K562 (cell line): ENCODE measurements around the gene NDUFAF3. TPM values are rescaled to one million over a fixed set of nuclear protein-coding genes. Genes with fewer than 3 reads are reported as not detected.
A peak's percentile ranks its signal among the peaks of the same experiment; 100 is the strongest.

ENCODE experiments used
- ARID3B ChIP-seq: fragments of 250-450 bp; sonication (Bioruptor Pico); IDR thresholded peaks from 2 replicates; pipeline ENCODE4 v1.4.0; 2020; ENCODE audit warnings: borderline replicate concordance
- CHD4 ChIP-seq: fragments of 200-600 bp; sonication (generic); IDR thresholded peaks from 3 replicates; pipeline ENCODE4 v1.6.1; 2012; ENCODE audit warnings: low read depth, mild to moderate bottlenecking, mixed read lengths, low read length, inconsistent platforms; ENCODE audit not compliant: insufficient read depth, insufficient replicate concordance, poor library complexity, severe bottlenecking
- CTCF ChIP-seq, 3 experiments: IDR thresholded peaks in 2 of 3; conservative IDR thresholded peaks in 1 of 3; 2 replicates each; pipeline ENCODE4 v1.5.1; 2011 to 2012; ENCODE audit warnings: low read length in 3 of 3, mild to moderate bottlenecking in 3 of 3, control low read depth in 2 of 3, improper control_type of control experiment in 1 of 3, inconsistent platforms in 1 of 3, low read depth in 1 of 3, mixed read lengths in 1 of 3, moderate library complexity in 1 of 3; ENCODE audit not compliant: insufficient read depth in 2 of 3
- GABPB1 ChIP-seq: sonication (generic); formaldehyde crosslinking; IDR thresholded peaks from 2 replicates; pipeline ENCODE4 v1.8.0; 2022; ENCODE audit warnings: mild to moderate bottlenecking, missing genetic modification reagents
- HDAC1 ChIP-seq, 2 experiments: fragments of 450-650 bp; IDR thresholded peaks; 2 replicates each; pipeline ENCODE4 v1.6.1; 2016 to 2017; ENCODE audit warnings: inconsistent platforms in 1 of 2, mild to moderate bottlenecking in 1 of 2, moderate library complexity in 1 of 2
- NFIX ChIP-seq: fragments of 250-450 bp; sonication (Bioruptor Pico); IDR thresholded peaks from 2 replicates; pipeline ENCODE4 v1.4.0; 2020; ENCODE audit warnings: low read depth, mild to moderate bottlenecking, moderate library complexity
- PRMT5 ChIP-seq: sonication (generic); formaldehyde crosslinking; IDR thresholded peaks from 2 replicates; pipeline ENCODE4 v1.5.0; 2020; ENCODE audit warnings: missing genetic modification reagents
- ZBTB40 ChIP-seq, 2 experiments: fragments of 450-650 bp in 1 of 2; sonication (generic) in 1 of 2; formaldehyde crosslinking in 1 of 2; IDR thresholded peaks; 2 replicates each; pipeline versions ENCODE4 v1.7.1 to v1.9.0; 2016 to 2022; ENCODE audit warnings: inconsistent platforms in 1 of 2, mild to moderate bottlenecking in 1 of 2, missing genetic modification reagents in 1 of 2
- ZFP91 ChIP-seq: sonication (generic); formaldehyde crosslinking; IDR thresholded peaks from 2 replicates; pipeline ENCODE4 v1.8.0; 2022; ENCODE audit warnings: mild to moderate bottlenecking, missing genetic modification reagents
- polyA plus RNA-seq, 8 experiments: library from polyadenylated mRNA; depleted of rRNA in 4 of 8; stranded (reverse) in 5 of 8; unstranded in 3 of 8; fragments of >200 nt; fragmentation: Nextera tagmentation in 2 of 8; fragmentation: Illumina TruSeq in 1 of 8; extraction: Ambion mirVana in 2 of 8; extraction: Trizol in 1 of 8; gene quantifications; 2 replicates each; pipeline versions ENCODE4 v1.2.1 to v1.2.3, GENCODE V29; 2011 to 2014; ENCODE audit warnings: inconsistent platforms in 1 of 8, missing spikeins in 1 of 8
- total RNA-seq, 7 experiments: library from RNA; depleted of rRNA in 6 of 7; stranded (reverse); fragments of >200 nt in 6 of 7; fragmentation: Illumina TruSeq in 2 of 7; extraction: Trizol in 2 of 7; gene quantifications; 2 replicates each; pipeline versions ENCODE4 v1.2.1 to v1.2.3, GENCODE V29; 2011 to 2021; ENCODE audit warnings: low replicate concordance in 1 of 7

The NDUFAF3 gene
- total and polyA plus RNA-seq, 9 of the 15 experiments (the other 6 are each of a cell fraction or from before 2014, with no cell fraction given): 17.0 to 127 (median 36.3) TPM

GRCh38 chr3:49007771-49008528 lies 14.0 kb upstream of the NDUFAF3 start (continued):
- no peak for TF ChIP-seq ZBTB40 (IDR thresholded peaks at IDR 0.05)
- TF ChIP-seq ZBTB40 (CRISPR knock-in tag; IDR thresholded peaks at IDR 0.05): no peak
- TF ChIP-seq GABPB1 (CRISPR knock-in tag): 0 out of 2 replicates have a peak, but pooled peaks have one; percentile 17
- no peak for TF ChIP-seq CTCF (IDR thresholded peaks at IDR 0.05 in 2 of 3, conservative IDR thresholded peaks at IDR 0.05 in 1 of 3; ENCODE audit: insufficient read depth in 2 of 3, low read depth in 1 of 3, low read length in 3 of 3)
- TF ChIP-seq NFIX (CRISPR knock-in tag): no peak
- TF ChIP-seq CHD4: no peak
- no peak for TF ChIP-seq PRMT5 (CRISPR knock-in tag)
- no peak for TF ChIP-seq ARID3B
- TF ChIP-seq HDAC1 (IDR thresholded peaks at IDR 0.05): 0 out of 4 replicates have a peak, but pooled peaks of 1 of the 2 experiments have one; percentile 29
- TF ChIP-seq ZFP91 (CRISPR knock-in tag): 0 out of 2 replicates have a peak, but pooled peaks have one; percentile 0
